DND-41 (cell line): ENCODE data around the gene CYP2A6.

ENCODE experiments used
- ATAC-seq: fragments of 200-7000 bp; cut with Tn5 transposase; 3 replicates; pipeline ENCODE4 v1.9.1; 2021; ENCODE audit warnings: low read depth; ENCODE audit not compliant: insufficient read depth
- DNase-seq: peaks from one replicate; pipeline ENCODE4 v3.0.0-alpha.2; 2020
- H2AFZ ChIP-seq: 2 replicates; pipeline ENCODE4 v1.6.0; 2012; ENCODE audit warnings: low read depth, low read length
- H3K27ac ChIP-seq: 2 replicates; pipeline ENCODE4 v1.5.1; 2012; ENCODE audit warnings: low read length, inconsistent platforms
- H3K27me3 ChIP-seq: fragments of 200-600 bp; sonication (generic); 2 replicates; pipeline ENCODE4 v1.6.0; 2012; ENCODE audit warnings: low read length, mild to moderate bottlenecking, inconsistent platforms; ENCODE audit not compliant: insufficient read depth, poor library complexity
- H3K36me3 ChIP-seq: 2 replicates; pipeline ENCODE4 v1.5.1; 2012; ENCODE audit warnings: low read length, inconsistent platforms; ENCODE audit not compliant: insufficient read depth
- H3K4me1 ChIP-seq: 2 replicates; pipeline ENCODE4 v1.5.1; 2012; ENCODE audit warnings: mild to moderate bottlenecking, low read length; ENCODE audit not compliant: insufficient read depth
- H3K4me2 ChIP-seq: 2 replicates; pipeline ENCODE4 v1.6.0; 2012; ENCODE audit warnings: mild to moderate bottlenecking, moderate library complexity, low read length, inconsistent platforms; ENCODE audit not compliant: insufficient read depth
- H3K4me3 ChIP-seq, 2 experiments: fragments of 200-600 bp in 1 of 2; shearing (Covaris generic) in 1 of 2; 2 replicates each; pipeline ENCODE4 v1.5.1; 2012 to 2016; ENCODE audit warnings: inconsistent platforms in 2 of 2, low read length in 2 of 2, mild to moderate bottlenecking in 2 of 2, low read depth in 1 of 2, moderate library complexity in 1 of 2
- H3K79me2 ChIP-seq: 2 replicates; pipeline ENCODE4 v1.6.0; 2012; ENCODE audit warnings: low read length, inconsistent platforms; ENCODE audit not compliant: insufficient read depth
- H3K9ac ChIP-seq: 2 replicates; pipeline ENCODE4 v1.6.0; 2012; ENCODE audit warnings: low read depth, mild to moderate bottlenecking, inconsistent platforms, low read length, moderate library complexity
- H3K9me3 ChIP-seq: 2 replicates; pipeline ENCODE4 v1.5.1; 2012; ENCODE audit warnings: low read length, moderate library complexity, mild to moderate bottlenecking, inconsistent platforms; ENCODE audit not compliant: insufficient read depth, severe bottlenecking
- H4K20me1 ChIP-seq: 2 replicates; pipeline ENCODE4 v1.6.0; 2012; ENCODE audit warnings: low read length; ENCODE audit not compliant: insufficient read depth
- EZH2 ChIP-seq: IDR thresholded peaks from 3 replicates; pipeline ENCODE4 v1.6.1; 2012; ENCODE audit warnings: borderline replicate concordance, low read depth, mild to moderate bottlenecking, moderate library complexity, low read length, inconsistent platforms; ENCODE audit not compliant: severe bottlenecking
- TF ChIP-seq, protein P1 (sequence below): IDR thresholded peaks from 2 replicates; pipeline ENCODE4 v1.5.1; 2012; ENCODE audit warnings: borderline replicate concordance, low read length, moderate library complexity, mild to moderate bottlenecking; ENCODE audit not compliant: poor library complexity, severe bottlenecking; ENCODE audit errors: extremely low read depth

CYP2A6 gene

GRCh38 chr19:40804783-40805242, 45.4 kb downstream of the CYP2A6 start:
- no peak overlapping the region for H3K4me3 ChIP-seq
- peaks cover 97% of the 10 kb centered on the region for H4K20me1 ChIP-seq
- no peak overlapping the region for H3K27ac ChIP-seq

GRCh38 chr19:40803857-40804782, 46.1 kb downstream of the CYP2A6 start:
- ATAC-seq, result no peak
- Histone ChIP-seq H3K4me3 (0 out of 4 replicates have a peak overlapping the region, but pooled peaks of 1 of the 2 experiments have one; percentile 14), H3K4me2 (peak overlapping the region; percentile 70), H3K27me3 (no peaks in the 10 kb centered on the region), H3K79me2 (peaks cover 94% of the 10 kb centered on the region), H3K4me1 (peaks cover 52% of the 10 kb centered on the region), H3K9me3 (no peaks in the 10 kb centered on the region), H4K20me1 (peaks cover 92% of the 10 kb centered on the region), H3K9ac (0 out of 2 replicates have a peak overlapping the region, but pooled peaks have one; percentile 36), H3K36me3 (peaks cover 87% of the 10 kb centered on the region), H3K27ac (no peak overlapping the region; the same call in 1 of the 2 replicates), H2AFZ (no peak overlapping the region)
- DNase-seq, result no peak
- no peak for TF ChIP-seq EZH2
- TF ChIP-seq, protein P1, sequence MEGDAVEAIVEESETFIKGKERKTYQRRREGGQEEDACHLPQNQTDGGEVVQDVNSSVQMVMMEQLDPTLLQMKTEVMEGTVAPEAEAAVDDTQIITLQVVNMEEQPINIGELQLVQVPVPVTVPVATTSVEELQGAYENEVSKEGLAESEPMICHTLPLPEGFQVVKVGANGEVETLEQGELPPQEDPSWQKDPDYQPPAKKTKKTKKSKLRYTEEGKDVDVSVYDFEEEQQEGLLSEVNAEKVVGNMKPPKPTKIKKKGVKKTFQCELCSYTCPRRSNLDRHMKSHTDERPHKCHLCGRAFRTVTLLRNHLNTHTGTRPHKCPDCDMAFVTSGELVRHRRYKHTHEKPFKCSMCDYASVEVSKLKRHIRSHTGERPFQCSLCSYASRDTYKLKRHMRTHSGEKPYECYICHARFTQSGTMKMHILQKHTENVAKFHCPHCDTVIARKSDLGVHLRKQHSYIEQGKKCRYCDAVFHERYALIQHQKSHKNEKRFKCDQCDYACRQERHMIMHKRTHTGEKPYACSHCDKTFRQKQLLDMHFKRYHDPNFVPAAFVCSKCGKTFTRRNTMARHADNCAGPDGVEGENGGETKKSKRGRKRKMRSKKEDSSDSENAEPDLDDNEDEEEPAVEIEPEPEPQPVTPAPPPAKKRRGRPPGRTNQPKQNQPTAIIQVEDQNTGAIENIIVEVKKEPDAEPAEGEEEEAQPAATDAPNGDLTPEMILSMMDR, result no peak

More at GRCh38 chr19:40804783-40805242, 45.4 kb downstream of the CYP2A6 start:
- Histone ChIP-seq H3K4me2 (peak overlapping the region; percentile 22; the same call in 1 of the 2 replicates), H3K36me3 (peaks cover 94% of the 10 kb centered on the region), H3K27me3 (no peaks in the 10 kb centered on the region), H3K79me2 (peaks cover 87% of the 10 kb centered on the region), H2AFZ (no peak overlapping the region), H3K9ac (no peak overlapping the region), H3K4me1 (peaks cover 51% of the 10 kb centered on the region), H3K9me3 (no peaks in the 10 kb centered on the region)
- TF ChIP-seq EZH2, result no peak
- TF ChIP-seq, protein P1, result peak; percentile 24
- DNase-seq (no peak), ATAC-seq (no peak)

DNA sequence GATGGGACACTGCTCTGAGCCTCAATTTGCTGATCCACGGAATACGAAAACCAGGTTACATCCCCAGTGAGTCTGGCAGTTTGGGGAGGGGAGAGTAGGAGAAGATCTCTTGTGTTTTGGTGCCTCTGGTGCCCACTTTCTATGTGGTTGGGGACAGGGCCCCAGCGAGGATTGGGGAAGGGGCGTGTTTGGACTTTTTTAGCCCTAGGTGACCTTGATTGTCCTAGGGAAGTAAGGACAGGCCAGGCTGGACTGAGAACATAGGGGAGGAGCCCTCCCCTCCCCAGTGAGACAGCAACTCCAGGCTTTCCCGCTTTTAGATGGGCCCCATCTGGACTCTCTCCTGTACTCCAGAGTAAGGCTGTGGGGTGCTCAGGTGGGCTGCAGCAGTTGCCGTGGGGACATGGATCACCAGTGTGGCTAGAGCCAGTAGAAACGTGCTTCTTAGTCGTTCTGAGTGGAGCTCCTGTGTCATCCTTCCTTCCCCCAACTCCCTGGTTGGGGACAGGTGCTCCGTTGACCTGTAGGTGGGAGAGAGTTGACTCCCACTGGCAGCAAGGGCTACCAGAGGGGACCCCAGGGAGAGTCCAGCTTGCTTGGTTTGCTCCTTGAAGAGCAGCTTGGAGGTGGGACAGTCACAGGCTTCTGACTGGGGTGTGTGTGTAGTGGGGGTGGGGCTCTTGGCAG, 46.9 kb downstream of the CYP2A6 start:
- Histone ChIP-seq H3K9ac (peak overlapping the region; percentile 36; the same call in 1 of the 2 replicates), H3K79me2 (peaks cover 90% of the 10 kb centered on the region), H3K4me2 (peak overlapping the region; percentile 70), H3K27me3 (no peaks in the 10 kb centered on the region), H2AFZ (no peak overlapping the region), H3K9me3 (no peaks in the 10 kb centered on the region), H3K36me3 (peaks cover 80% of the 10 kb centered on the region), H3K4me3 (0 out of 4 replicates have a peak overlapping the region, but pooled peaks of 1 of the 2 experiments have one; percentile 27), H4K20me1 (peaks cover 84% of the 10 kb centered on the region), H3K27ac (peak overlapping the region; percentile 41; the same call in 1 of the 2 replicates), H3K4me1 (peaks cover 54% of the 10 kb centered on the region)
- TF ChIP-seq EZH2, result no peak
- TF ChIP-seq, protein P1, result no peak
- DNase-seq, result no peak
- no peak for ATAC-seq
